ENCODE data around the gene APOA5.

Gene APOA5

DNA sequence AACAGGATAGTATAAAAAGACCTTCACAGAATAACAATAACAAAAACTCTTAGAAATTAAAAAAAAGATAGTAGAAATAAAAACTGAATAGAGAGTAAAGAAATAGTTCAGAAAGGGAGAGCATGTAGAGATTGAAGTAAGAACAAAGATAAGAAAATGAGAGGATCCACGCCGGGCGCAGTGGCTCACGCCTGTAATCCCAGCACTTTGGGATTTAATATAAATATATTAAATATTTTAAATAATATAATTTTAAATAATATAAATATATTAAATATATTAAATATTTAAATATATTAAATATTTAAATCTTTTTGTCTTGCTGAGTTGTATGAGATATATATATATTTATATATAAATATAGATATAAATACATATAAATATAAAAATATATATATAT, 20.4 kb upstream of the APOA5 start:
- no peak for TF ChIP-seq FOXP2 (optimal IDR thresholded peaks at IDR 0.05; ENCODE audit: borderline replicate concordance, extremely low read depth, extremely low read length, insufficient read depth)
- no peak for TF ChIP-seq TAF1 (IDR thresholded peaks at IDR 0.05; ENCODE audit: borderline replicate concordance, insufficient read depth, low read length)
- TF ChIP-seq, protein P1, sequence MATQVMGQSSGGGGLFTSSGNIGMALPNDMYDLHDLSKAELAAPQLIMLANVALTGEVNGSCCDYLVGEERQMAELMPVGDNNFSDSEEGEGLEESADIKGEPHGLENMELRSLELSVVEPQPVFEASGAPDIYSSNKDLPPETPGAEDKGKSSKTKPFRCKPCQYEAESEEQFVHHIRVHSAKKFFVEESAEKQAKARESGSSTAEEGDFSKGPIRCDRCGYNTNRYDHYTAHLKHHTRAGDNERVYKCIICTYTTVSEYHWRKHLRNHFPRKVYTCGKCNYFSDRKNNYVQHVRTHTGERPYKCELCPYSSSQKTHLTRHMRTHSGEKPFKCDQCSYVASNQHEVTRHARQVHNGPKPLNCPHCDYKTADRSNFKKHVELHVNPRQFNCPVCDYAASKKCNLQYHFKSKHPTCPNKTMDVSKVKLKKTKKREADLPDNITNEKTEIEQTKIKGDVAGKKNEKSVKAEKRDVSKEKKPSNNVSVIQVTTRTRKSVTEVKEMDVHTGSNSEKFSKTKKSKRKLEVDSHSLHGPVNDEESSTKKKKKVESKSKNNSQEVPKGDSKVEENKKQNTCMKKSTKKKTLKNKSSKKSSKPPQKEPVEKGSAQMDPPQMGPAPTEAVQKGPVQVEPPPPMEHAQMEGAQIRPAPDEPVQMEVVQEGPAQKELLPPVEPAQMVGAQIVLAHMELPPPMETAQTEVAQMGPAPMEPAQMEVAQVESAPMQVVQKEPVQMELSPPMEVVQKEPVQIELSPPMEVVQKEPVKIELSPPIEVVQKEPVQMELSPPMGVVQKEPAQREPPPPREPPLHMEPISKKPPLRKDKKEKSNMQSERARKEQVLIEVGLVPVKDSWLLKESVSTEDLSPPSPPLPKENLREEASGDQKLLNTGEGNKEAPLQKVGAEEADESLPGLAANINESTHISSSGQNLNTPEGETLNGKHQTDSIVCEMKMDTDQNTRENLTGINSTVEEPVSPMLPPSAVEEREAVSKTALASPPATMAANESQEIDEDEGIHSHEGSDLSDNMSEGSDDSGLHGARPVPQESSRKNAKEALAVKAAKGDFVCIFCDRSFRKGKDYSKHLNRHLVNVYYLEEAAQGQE (IDR thresholded peaks at IDR 0.05; ENCODE audit: insufficient read depth in 1 of 2, low read depth in 2 of 2, low read length in 2 of 2): no peak
- TF ChIP-seq SIN3A (IDR thresholded peaks at IDR 0.05; ENCODE audit: borderline replicate concordance, insufficient read depth, low read length): no peak
- no peak for TF ChIP-seq POLR2AphosphoS5 (IDR thresholded peaks at IDR 0.05; ENCODE audit: low read depth, low read length)

DNA sequence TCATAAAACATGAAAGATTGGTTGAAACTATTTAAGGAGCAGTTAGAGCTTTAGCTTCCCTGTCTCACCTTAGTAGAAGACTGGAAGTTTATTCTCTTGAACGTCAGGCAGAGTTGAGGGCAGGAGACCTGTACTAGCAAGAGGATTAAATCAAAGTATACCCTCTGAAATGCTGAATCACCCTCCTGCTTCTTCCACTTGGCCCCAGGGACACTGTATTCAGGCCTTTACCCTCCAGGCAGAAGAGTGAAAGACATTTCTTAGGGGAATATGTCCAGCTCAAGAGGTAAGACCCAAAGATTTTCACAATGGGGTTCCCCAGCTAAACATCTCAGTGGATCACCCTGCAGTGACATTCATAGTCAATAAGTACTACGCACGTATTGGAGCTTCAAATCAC, 19.5 kb upstream of the APOA5 start:
- TF ChIP-seq, protein P1 (IDR thresholded peaks at IDR 0.05; ENCODE audit: insufficient read depth in 1 of 2, low read depth in 2 of 2, low read length in 2 of 2): no peak
- TF ChIP-seq SIN3A (IDR thresholded peaks at IDR 0.05; ENCODE audit: borderline replicate concordance, insufficient read depth, low read length) (no peak), FOXP2 (optimal IDR thresholded peaks at IDR 0.05; ENCODE audit: borderline replicate concordance, extremely low read depth, extremely low read length, insufficient read depth) (no peak), POLR2AphosphoS5 (IDR thresholded peaks at IDR 0.05; ENCODE audit: low read depth, low read length) (no peak), TAF1 (IDR thresholded peaks at IDR 0.05; ENCODE audit: borderline replicate concordance, insufficient read depth, low read length) (no peak)

DNA sequence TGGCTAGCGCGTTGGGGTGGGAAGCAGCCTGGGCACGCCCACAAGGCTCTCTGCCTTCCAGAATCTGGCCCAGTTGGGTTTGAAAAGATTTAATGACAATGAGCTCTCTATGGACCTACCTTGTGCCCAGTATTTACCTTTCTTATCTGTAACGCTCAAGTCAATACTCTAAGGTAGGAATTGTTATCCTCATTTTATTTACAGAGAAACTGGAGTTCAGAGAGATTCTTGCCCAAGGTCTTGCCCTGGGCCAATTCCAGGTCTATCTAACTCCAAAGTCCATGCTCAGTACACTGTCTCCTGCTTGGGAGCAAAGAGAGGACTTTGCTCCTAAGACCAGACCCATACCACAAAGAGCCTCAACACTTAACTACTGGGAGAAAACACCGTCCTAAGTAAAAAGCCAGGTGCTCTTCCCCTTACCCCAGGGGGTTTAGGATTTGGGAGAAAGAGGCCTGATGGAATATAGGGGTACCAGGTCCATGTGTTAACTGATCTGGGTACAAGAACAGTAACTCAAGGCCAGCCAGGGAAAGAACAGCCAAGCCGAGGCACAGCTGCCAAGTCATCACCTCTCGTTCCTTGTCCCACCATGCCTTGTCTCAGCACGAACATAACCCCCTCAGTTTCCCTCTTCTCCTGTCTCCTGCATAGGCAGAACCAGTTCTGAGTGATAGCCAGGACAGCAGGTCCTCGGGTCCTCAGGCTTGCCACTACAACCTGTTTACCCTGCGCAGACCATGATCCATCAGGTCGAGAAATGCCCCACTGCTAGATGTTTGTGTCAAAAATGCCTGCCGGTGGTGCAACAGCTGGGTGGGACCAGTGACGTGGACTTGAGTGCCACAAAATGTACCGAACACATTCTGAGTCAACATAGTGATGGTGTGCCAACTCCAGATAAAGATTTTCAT, 16.8 kb upstream of the APOA5 start:
- TF ChIP-seq SIN3A (IDR thresholded peaks at IDR 0.05; ENCODE audit: borderline replicate concordance, insufficient read depth, low read length) (no peak), POLR2AphosphoS5 (IDR thresholded peaks at IDR 0.05; ENCODE audit: low read depth, low read length) (no peak), TAF1 (IDR thresholded peaks at IDR 0.05; ENCODE audit: borderline replicate concordance, insufficient read depth, low read length) (no peak)
- TF ChIP-seq, protein P1 (IDR thresholded peaks at IDR 0.05; ENCODE audit: insufficient read depth in 1 of 2, low read depth in 2 of 2, low read length in 2 of 2): no peak

DNA sequence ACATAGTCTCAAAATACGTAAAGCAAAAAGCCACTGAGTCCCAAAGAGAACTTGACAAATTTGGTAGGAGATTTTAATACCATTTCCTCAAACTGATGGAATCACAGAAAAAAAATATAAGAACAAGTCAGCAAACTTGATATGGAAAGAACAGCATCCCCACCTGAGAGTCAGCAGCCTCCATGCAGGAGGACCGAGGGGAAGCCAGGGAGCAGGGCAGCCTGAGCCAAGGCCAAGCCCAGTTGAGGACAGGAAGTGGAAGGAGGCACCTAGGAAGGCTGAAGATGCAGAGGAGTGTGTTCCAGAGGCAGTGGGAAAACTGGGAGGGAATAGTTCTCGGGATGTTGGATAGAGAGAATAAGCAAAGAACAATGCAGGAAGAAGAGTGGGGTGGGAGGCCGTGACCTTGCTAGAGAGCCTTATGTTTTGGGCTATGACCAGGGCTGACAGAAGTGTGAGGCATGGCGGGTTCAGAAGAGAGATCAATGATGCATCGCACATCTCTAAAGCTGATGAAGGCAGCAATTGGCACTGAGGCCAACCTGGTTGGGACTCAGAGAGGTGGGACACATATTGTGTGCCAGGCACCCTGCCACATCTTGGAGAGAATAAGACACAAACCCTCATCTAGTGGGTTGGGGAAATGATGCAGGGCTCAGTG, 16.1 kb upstream of the APOA5 start:
- TF ChIP-seq FOXP2 (optimal IDR thresholded peaks at IDR 0.05; ENCODE audit: borderline replicate concordance, extremely low read depth, extremely low read length, insufficient read depth) (no peak), SIN3A (IDR thresholded peaks at IDR 0.05; ENCODE audit: borderline replicate concordance, insufficient read depth, low read length) (no peak), TAF1 (IDR thresholded peaks at IDR 0.05; ENCODE audit: borderline replicate concordance, insufficient read depth, low read length) (no peak), POLR2AphosphoS5 (IDR thresholded peaks at IDR 0.05; ENCODE audit: low read depth, low read length) (no peak)
- TF ChIP-seq, protein P1 (IDR thresholded peaks at IDR 0.05; ENCODE audit: insufficient read depth in 1 of 2, low read depth in 2 of 2, low read length in 2 of 2): no peak
